ENCODE data around the gene DEGS1.

The DEGS1 gene

DNA sequence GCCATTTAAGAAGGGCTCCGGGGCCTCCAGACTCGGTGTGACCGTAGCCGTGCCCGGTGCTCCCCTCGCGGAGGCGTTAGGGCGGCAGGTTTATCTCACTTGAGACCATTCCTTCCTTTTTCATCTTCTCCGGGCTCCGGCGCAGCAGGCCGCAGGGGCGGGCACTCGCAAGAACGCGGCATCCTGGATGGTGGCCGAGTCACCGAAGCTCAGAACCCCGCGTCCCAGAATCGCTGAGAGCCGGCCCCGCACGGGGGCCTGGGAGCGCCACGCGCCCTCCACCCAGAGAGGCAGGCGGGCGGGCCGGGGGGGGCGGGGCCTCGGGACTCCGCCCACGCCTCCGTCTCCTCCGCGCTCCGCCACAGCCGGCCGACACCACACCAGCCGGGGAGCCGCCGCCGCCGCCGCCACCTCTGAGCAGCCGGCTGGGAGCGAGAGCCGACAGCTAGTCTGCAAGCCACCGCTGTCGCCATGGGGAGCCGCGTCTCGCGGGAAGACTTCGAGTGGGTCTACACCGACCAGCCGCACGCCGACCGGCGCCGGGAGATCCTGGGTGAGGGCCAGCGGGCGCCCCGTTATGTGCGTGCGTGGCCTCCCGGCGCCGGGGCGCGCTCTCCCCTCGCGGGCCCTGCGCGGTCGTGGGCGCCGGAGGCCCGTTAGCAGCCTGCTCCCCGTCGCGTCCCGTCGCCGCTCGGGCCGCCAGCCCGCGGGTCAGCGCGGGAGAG is at the start of gene DEGS1:
Gene DEGS1, plus strand, starts transcription at position 375 of the 725 bp plus-strand sequence. Its CDS starts 97 bp downstream, at position 472.
- DNase-seq: peak; percentile 86 to 88

- no peak for DNase-seq
Measured at GRCh38 chr1:224133741-224134299, 49.2 kb upstream of the DEGS1 start.

GRCh38 chr1:224137518-224137917 is 45.5 kb upstream of the DEGS1 start:
- no peak for DNase-seq

DNA sequence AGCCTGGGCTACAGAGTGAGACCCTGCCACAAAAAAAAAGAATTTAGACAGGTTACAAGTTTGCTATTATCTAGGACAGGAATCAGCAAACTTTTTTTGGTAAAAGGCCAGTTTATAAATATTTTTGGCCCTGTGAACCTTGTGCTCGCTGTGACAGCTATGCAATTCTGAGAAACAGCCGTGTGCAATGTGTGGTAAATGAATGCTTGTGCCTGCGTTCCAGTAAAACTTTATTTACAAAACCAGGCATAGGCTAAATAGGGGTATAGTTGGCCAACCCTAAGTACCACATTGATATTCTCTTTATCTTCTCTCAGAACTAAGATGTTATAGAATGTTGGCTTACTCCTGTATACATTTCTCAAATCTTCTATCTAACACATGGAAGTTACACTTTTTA is 44.8 kb upstream of the DEGS1 start:
- no peak for DNase-seq

DNA sequence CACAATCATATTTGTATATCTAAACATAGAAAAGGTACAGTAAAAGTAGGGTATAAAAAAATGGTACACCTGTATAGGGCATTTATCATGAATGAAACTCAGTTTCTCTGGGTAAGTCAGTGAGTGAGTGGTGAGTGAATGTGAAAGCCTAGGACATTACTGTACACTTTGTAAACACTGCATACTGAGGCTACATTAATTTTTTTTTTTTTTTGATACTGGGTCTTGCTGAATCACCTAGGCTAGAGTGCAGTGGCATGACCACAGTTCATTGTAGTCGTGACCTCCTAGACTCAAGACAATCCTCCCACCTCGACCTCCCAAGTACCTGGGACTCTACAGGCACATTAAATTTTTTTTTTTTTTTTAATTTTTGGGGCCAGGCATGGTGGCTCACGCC is 41.3 kb upstream of the DEGS1 start:
- no peak for DNase-seq

- no peak for DNase-seq
Measured at GRCh38 chr1:224149709-224150108, 33.3 kb upstream of the DEGS1 start.

DNA sequence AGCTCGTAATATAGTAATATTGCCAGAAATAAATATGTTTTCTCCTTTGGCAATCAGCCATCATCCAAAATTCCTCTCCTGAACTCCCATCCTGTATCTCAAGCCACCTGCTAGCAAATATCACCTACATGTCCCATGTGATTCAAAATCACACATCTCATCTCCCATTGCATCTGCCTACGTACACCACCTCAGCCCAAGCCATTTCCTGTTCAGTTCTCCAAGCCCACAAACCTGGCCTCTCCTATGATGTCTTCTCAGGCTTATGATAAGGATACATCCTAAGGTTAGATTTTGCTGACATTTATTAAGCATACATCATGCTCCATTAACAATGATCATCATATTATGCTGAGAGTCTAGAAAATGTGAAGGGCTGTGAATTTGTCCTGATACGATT is 31.9 kb upstream of the DEGS1 start:
- DNase-seq: no peak

- no peak for DNase-seq
Measured at GRCh38 chr1:224157316-224157715, 25.7 kb upstream of the DEGS1 start.

DNA sequence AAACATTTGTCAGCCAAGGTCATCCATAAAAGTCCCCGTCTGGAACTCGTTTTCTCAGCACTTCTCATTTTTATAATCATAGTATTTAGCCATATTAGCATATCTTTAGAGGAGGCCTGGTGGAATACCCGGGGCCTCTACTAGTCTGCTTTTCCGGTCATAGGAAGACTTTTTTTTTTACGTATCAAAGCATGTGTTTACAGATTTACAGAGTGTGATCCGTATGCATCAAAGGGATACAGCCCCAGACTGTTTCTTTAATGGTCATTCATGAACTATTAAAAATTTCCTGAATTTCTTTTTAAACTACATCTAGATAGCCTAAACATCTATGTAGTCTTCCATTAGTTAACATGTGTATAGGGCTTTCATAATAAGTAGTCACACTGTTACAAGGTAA is 23.5 kb upstream of the DEGS1 start:
- DNase-seq: no peak

GRCh38 chr1:224160171-224160682 is 22.8 kb upstream of the DEGS1 start:
- no peak for DNase-seq

- DNase-seq: no peak
Measured at GRCh38 chr1:224162768-224163167, 20.3 kb upstream of the DEGS1 start.

GRCh38 chr1:224163311-224163710 is 19.7 kb upstream of the DEGS1 start:
- DNase-seq: no peak

- peak in 1 of 2 experiments; percentile 39 for DNase-seq
Measured at GRCh38 chr1:224168859-224169380, 14.1 kb upstream of the DEGS1 start.

- no peak for DNase-seq
Measured at GRCh38 chr1:224169718-224170270, 13.2 kb upstream of the DEGS1 start.

DNA sequence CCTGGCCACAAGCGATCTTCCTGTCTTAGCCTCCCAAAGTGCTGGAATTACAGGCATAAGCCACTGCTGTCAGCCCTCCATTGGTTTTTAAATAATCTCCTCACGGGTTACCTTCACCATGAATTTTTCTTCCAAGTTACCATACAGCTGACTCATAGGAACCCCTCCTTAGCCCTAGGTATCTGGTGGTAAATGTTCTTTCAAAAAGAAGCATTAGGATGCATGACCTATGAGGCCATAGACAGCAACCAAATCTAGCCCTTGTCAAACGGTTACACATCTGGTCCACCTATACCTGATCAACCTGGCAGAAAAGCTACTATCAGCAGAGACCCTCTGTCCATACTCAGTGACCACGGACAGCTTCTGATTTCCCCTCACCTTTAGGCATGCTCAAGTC is 12.7 kb upstream of the DEGS1 start:
- no peak for DNase-seq

DNA sequence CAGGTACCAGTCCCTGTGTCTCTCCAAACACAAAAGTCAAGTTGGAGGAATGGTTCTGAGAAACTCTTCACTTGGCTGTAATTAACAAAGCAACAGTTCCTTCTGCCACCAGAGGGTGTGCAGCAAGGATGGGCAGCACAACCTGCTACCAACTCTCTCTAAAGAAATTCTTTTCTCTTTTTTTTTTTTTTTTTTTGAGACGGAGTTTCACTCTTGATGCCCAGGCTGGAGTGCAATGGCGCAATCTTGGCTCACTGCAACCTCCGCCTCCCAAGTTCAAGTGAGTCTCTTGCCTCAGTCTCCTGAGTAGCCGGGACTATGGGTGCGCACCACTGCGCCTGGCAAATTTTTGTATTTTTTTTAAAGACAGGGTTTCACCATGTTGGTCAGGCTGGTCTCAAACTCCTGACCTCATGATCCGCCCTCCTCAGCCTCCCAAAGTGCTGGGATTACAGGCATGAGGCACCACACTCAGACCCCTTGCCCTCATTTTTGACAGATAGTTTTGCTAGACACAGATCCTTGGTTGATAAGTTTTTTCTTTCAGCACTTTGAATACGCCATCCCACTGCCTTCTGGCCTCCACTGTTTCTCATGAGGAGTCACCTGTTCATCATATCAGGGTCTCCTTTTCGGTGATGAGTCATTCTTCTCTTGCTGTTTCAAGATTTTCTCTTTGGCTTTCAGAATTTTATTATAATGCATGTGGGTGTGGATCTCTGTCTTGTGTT is 12.1 kb upstream of the DEGS1 start:
- no peak for DNase-seq

DNA sequence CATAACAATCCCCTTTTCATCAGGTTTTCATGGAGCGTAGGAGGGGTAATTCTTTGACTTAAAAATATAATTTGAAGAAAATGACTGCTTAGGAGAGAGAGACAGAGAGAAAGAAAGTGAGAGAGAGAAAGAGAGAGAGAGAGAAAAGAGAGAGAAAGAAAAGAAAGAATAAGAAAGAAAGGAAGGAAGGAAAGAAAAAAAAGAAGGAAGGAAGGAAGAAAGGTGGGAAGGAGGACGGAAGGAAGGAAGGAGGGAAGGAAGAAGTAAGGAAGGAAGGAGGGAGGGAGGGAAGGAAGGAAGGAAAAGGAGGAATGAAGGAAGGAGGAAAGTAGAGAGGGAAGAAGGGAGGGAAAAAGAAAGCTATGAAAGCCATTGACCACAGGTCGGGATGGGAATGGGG is 10.8 kb upstream of the DEGS1 start:
- no peak for DNase-seq

GRCh38 chr1:224173523-224173922 is 9.5 kb upstream of the DEGS1 start:
- DNase-seq: no peak

DNA sequence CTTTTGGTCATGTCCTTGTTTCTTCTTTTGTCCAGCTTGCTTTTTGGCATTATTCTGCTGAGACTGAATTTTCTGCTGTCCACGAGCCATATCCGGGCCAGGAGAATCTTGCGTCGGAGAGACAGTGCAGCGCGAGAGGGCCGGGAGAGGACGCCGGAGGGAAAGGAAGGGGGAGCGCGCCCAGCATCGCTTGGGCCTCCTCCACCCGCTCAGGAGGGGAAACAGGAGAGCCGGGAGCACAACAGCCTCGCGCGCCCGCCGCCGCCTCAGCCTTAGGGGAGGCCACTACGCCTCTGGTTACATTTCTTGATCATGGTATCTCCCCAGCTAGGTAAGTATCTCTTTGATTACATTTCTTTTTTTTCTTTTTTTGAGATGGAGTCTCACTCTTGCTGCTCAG is 7.4 kb upstream of the DEGS1 start:
- no peak for DNase-seq

GRCh38 chr1:224177356-224177999 is 5.6 kb upstream of the DEGS1 start:
- DNase-seq: no peak

DNA sequence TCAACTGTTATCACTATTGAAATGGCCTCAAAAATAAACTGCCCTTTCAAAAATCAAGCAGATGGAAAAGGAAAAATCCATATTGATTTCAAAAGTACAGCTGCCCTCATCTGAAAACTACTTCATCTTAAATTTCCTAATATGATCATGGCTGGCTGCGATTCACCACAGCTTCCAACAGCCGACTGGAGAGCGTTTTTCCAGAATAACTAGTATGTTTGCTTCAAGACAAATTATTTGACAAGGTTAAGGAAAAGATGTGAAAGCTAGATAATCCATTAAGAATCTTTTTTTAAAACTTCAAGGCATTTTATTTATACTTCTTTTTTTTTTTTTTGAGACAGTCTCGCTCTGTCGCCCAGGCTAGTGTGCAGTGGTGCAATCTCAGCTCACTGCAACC is 4.1 kb upstream of the DEGS1 start:
- DNase-seq: no peak

- DNase-seq: no peak
Measured at GRCh38 chr1:224180783-224181452, 2.1 kb upstream of the DEGS1 start.
